Skin epidermis (tissue), 12 donors: ENCODE measurements around the gene RNF227.

Source experiments
- H3K27ac ChIP-seq, 21 experiments: fragments of 200-600 bp; sonication (generic) in 11 of 21; one replicate each; pipeline ENCODE4 v1.5.0; 2020; ENCODE audit warnings: mild to moderate bottlenecking in 3 of 21, inconsistent platforms in 2 of 21, moderate library complexity in 2 of 21
- H3K4me3 ChIP-seq, 7 experiments: fragments of 200-600 bp; sonication (generic) in 2 of 7; one replicate each; pipeline ENCODE4 v1.5.0; 2020; ENCODE audit warnings: inconsistent platforms in 2 of 7, mild to moderate bottlenecking in 2 of 7, moderate library complexity in 1 of 7

Gene RNF227

GRCh38 chr17:7894866-7895265 lies 21.2 kb downstream of the RNF227 start:
- H3K4me3 ChIP-seq: no peak overlapping the region
- H3K27ac ChIP-seq: no peak overlapping the region

DNA sequence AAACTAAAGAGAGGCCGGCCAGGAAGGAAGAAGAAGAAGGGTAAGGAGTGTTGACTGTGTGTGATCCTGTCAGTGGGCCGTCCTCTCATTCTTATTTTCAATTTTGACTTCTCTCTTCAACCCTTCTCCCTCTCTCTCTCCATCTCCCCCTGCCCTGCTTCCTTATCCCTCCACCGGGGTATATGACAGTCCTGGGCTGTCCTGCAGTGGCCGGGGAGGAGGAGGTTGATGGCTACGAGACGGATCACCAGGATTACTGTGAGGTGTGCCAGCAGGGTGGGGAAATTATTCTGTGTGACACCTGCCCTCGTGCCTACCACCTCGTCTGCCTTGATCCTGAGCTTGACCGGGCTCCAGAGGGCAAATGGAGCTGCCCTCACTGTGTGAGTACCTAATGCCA lies 21.9 kb downstream of the RNF227 start:
- no peak overlapping the region for H3K27ac ChIP-seq

GRCh38 chr17:7893187-7893880 lies 22.8 kb downstream of the RNF227 start:
- Histone ChIP-seq H3K27ac (peak overlapping the region in 1 of 21 experiments; percentile 14), H3K4me3 (no peak overlapping the region)

More for the DNA sequence above, 21.9 kb downstream of the RNF227 start:
- H3K4me3 ChIP-seq: no peak overlapping the region

DNA sequence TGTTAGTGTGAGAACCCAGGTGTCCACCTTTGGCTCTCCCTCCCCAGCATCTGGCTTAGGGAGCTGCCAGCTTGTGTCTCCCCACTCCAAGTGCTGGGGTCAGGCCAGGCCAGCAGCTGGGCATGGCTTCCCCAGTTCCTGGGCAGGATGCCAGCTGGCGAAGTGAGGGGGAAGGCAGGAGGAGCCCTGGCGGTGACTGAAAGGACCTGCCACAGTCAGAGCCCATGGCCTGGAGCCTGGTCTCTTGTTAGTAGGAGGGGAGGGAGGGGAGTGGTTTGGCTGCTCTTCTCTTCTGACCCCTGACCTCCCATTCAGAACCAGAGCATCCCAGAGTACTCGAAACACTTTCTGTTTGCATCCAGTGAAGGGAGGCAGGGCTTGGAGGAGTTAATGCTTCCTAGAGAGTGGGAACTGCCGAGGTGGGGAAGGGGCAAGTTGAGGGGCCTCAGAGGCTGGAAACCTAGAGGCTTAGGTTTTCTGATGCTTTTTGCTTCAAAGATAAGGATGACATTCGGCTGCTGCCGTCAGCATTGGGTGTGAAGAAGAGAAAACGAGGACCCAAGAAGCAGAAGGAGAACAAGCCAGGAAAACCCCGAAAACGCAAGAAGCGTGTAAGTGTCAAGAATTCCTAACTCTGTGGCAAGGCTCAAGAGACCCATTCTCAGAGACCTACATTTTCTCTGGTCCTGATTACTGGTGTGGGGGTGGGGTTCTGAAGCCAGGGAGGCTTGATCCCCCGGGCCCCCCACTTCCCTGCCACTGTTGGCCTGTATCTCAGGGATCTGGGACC lies 26.7 kb downstream of the RNF227 start:
- peak overlapping the region in 20 of 21 experiments; percentile 73 to 98 (median 92) for H3K27ac ChIP-seq
- H3K4me3 ChIP-seq: peak overlapping the region in 2 of 7 experiments; percentile 66 to 88

GRCh38 chr17:7888184-7888920 lies 27.7 kb downstream of the RNF227 start, which contains the start of gene CHD3:
TSS of gene CHD3 (plus strand) at chr17:7888789. CDS start at chr17:7889001, 212 bp downstream.
- H3K4me3 ChIP-seq: peak within 1 kb of the TSS; percentile 43 to 88 (median 73)

DNA sequence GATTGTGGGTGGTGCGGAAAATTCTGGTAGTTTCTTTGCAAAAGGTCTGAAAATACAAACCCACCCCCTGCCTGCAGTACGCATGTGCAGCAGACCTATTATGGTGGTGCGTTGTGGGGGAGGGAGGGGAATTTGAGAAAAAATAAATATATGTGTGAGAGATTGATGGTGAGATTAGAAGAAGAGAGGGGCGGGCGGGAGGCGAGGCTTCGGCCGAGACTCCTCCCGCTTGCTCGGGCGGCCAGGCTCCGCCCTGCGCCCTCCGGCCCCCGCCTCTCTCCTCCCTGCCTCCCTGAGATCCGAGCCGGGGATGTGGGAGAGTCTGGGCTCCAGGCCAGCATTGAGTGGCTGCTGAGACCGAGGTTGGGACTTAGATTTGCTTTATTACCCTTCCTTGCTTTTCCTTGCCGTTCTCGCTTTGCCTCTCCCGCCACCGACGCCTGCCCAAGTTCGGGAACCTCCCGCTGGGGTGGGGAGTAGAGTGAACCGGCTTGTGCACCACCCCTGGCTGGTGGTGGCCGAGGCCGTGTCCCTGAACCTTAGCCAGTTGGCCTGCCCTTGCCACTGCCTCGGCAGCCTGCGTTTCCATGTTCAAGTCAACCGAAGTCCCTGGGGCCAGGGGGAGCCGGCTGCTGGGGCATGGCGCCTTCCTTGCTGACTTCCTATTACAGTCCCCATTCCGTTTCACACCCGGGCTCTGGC lies 28.5 kb downstream of the RNF227 start:
- Histone ChIP-seq H3K27ac (peak overlapping the region in 20 of 21 experiments; percentile 73 to 98 (median 93)), H3K4me3 (peak overlapping the region; percentile 43 to 88 (median 73))

More at GRCh38 chr17:7888184-7888920, 27.7 kb downstream of the RNF227 start, which contains the start of gene CHD3:
- H3K27ac ChIP-seq: peak within 1 kb of the TSS in 20 of 21 experiments; percentile 73 to 98 (median 92)

- peak overlapping the region; percentile 8 to 98 (median 93) for H3K27ac ChIP-seq
- peak overlapping the region; percentile 66 to 88 (median 81) for H3K4me3 ChIP-seq
These were observed 29.0 kb downstream of the RNF227 start for GRCh38 chr17:7887038-7887481.

- Histone ChIP-seq H3K27ac (peak overlapping the region; percentile 8 to 98 (median 93)), H3K4me3 (peak overlapping the region; percentile 66 to 88 (median 81))
These were observed 29.7 kb downstream of the RNF227 start for GRCh38 chr17:7886227-7887037.

DNA sequence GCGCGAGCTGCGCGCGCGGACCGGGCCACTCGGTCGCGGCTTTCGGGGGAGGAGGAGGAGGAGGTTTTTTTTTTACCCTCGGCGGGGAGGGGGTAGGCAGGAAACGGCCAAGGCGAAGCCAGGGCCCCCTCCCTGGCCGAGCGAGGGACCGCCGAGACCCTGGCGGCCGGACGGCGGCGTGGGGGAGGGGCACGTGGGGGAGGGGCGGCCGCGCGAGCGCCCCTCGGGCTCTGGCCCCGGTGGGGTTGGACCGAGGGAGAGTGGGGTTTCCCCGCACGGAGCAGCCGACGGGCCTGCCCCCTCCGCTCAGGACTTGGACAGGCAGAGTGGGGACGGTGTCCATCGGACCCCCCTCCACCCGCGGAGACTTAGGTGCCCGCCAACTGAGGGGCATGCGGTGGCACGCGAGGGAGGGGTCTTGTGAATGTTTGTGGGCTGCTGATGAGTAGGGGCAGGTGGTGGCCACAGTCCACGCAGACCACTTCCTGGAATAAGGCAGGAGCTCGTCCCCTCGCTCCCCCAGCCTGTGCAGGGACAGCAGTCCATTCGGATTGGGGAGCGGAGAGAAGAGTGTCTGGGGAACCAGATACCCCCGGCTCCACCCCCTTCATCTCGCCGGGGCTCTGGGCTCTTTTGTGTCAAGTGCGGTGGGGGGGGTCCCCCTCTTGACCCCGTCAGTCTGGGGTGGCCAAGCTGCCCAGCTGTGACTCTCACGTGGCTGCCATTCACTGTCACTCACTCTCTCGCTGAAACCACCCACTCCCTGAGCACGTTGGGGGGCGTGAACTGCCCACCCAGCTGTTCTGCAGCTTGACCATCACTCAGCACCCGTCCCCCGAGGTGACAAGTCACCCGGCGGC lies 30.5 kb downstream of the RNF227 start:
- peak overlapping the region; percentile 66 to 88 (median 81) for H3K4me3 ChIP-seq
- H3K27ac ChIP-seq: peak overlapping the region; percentile 23 to 98 (median 93)

DNA sequence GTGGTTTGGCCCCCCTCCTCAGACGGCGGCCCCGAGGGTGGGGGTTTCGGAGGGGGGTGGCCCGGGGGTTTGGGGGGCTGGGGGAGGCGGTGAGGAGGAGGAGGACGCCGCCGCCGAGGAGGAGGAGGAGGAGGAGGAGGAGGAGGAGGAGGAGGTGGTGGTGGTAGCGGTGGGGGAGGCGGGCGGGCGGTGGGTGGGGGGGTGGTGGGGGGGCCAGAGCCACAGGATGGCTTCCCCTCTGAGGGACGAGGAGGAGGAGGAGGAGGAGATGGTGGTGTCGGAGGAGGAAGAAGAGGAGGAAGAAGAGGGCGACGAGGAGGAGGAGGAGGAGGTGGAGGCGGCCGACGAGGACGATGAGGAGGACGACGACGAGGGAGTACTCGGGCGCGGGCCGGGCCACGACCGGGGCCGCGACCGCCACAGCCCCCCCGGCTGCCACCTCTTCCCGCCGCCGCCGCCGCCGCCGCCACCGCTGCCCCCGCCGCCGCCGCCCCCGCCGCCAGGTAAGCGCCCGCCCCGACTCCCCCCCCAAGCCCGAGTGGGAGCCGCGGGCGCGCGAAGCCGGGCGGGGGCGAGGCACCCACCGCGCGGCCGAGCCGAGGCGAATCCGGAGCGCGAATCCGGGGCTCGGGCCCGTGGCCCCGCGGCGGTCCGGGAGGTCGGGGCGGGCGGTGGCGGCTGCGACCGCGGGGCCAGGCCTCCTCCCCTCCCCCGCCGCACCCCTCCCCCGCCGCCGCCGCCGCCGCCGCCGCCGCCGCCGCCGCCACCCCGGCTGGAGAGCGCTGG lies 31.3 kb downstream of the RNF227 start:
- H3K4me3 ChIP-seq: peak overlapping the region; percentile 66 to 88 (median 81)
- H3K27ac ChIP-seq: peak overlapping the region; percentile 23 to 98 (median 93)

DNA sequence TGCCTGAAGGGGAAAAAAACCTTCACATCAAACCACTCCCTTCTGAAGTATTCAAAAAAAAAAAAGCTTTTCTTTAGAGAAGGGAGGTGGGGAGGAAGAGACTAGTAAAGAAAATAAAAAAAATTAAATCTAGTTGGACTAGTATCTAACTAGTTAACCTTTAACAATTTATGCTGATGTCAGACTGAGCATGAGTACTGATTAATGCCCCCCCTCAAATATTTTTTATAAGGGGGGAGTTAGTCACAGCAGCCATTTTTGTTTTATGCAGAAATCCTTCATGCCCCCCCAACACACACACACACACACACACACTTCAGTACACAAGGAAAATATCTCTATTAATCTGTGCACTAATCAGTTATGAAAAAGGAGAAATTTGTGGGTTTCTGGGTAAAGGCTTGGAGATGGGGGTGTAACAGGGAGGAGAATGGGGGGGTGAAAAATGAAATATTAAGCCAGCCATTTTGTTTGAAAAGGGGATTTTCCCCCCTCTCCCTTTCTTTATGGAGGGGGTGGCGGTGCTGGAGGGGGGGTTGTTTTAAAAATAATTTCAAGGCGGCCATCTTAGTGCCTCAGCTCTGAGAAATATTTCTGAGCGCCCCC lies 32.2 kb downstream of the RNF227 start:
- peak overlapping the region in 19 of 21 experiments; percentile 75 to 98 (median 92) for H3K27ac ChIP-seq
- H3K4me3 ChIP-seq: peak overlapping the region; percentile 32 to 88 (median 68)

DNA sequence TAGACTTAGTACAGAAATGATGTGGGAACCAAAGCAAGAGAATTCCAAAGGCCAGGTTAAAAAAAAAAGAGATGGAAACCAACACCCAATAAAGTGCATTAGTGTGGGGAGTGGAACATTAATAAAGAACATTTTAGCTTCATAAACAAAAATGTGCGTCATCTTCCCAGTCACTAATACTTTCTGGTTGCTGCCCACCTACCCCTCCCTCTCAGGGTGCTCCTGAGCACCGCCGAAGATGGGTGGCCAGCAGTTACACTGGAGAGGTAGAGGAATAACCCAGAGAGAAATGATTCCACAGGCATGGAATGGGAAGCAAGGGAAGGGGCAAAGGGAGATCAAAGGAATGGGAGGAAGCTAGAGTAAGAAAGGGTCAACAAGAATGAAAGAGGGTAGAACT lies 33.5 kb downstream of the RNF227 start:
- Histone ChIP-seq H3K27ac (peak overlapping the region in 12 of 21 experiments; percentile 20 to 98 (median 88)), H3K4me3 (no peak overlapping the region)

GRCh38 chr17:7882068-7882467 lies 34.0 kb downstream of the RNF227 start:
- H3K27ac ChIP-seq: peak overlapping the region in 9 of 21 experiments; percentile 2 to 96 (median 35)
- H3K4me3 ChIP-seq: no peak overlapping the region

DNA sequence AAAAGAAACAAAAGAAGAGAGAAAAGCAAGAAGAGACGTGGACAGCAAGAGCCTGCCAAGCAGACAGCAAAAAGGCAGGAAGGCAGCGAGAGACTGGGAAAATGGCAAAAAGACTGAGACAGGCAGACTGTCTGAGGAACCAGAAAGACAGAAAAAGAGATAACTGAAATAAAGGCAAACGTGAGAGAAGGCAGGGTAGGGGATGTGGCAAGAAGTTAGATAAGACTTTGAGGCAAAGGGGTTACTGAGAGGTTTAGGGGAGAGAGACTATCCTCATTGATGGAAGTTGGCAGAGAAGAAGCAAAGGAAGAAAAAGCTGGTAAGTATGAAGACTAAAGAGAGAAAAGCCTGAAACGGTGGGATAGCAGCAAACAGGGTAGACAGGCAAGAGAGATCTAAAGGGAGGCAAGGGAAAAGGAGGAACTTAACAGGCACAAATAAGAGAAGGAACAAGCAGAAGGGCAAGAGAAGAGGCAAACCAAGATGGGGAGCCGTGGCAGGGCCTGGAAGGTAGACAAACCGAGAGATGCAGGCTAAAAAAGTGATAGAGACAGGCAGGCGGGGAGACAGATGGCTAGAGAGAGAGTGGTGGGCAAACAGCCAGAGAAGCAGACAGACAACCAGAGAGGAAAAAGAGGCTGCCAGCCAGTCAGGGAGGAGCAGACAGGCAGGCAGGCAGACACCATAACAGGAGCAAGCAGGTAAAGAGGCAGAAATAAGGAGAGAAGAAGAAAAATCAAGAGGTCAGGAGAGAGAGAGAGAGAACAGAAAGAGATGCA lies 34.6 kb downstream of the RNF227 start:
- peak overlapping the region in 8 of 21 experiments; percentile 24 to 96 (median 36) for H3K27ac ChIP-seq
- H3K4me3 ChIP-seq: no peak overlapping the region
